AG09319 (cell line): ENCODE measurements around the gene FAM124A.

Source experiments
- DNase-seq: peaks from one replicate; pipeline ENCODE4 v3.0.0-alpha.2; 2010; ENCODE audit warnings: low read depth; ENCODE audit errors: extremely low read depth
- CTCF ChIP-seq: IDR thresholded peaks from 2 replicates; pipeline ENCODE4 v1.5.1; 2011; ENCODE audit warnings: low read depth, mild to moderate bottlenecking, inconsistent platforms, low read length, moderate library complexity

Gene FAM124A

GRCh38 chr13:51246418-51247277, 24.4 kb downstream of the FAM124A start:
- no peak for DNase-seq
- no peak for TF ChIP-seq CTCF

GRCh38 chr13:51249255-51249654, 27.1 kb downstream of the FAM124A start:
- no peak for DNase-seq
- no peak for TF ChIP-seq CTCF

- peak; percentile 13 for TF ChIP-seq CTCF
- DNase-seq: no peak
Measured at GRCh38 chr13:51249770-51250741, 27.9 kb downstream of the FAM124A start.

GRCh38 chr13:51251480-51251879, 29.3 kb downstream of the FAM124A start:
- no peak for TF ChIP-seq CTCF
- no peak for DNase-seq

GRCh38 chr13:51252954-51253532, 30.8 kb downstream of the FAM124A start:
- TF ChIP-seq CTCF: no peak
- no peak for DNase-seq

- no peak for TF ChIP-seq CTCF
Measured at GRCh38 chr13:51255556-51255955, 33.4 kb downstream of the FAM124A start.

More at GRCh38 chr13:51255556-51255955, 33.4 kb downstream of the FAM124A start:
- no peak for DNase-seq
